Testis (tissue), 3 donors: Measurements from ENCODE around the gene RBM48. TPM values are rescaled to one million over a fixed set of nuclear protein-coding genes. Genes with fewer than 3 reads are reported as not detected.

ENCODE experiments used
- DNase-seq: peaks from one replicate; pipeline ENCODE4 v3.0.0-alpha.2; 2019
- H3K27ac ChIP-seq, 2 donors: fragments of 200-600 bp; sonication (generic); one replicate each; pipeline ENCODE4 v1.5.1; 2019
- H3K27me3 ChIP-seq: fragments of 200-600 bp; sonication (generic); one replicate; pipeline ENCODE4 v1.5.1; 2019
- H3K36me3 ChIP-seq: fragments of 200-600 bp; sonication (generic); one replicate; pipeline ENCODE4 v1.5.1; 2017; ENCODE audit warnings: low read depth; ENCODE audit errors: missing control alignments
- H3K4me1 ChIP-seq: fragments of 200-600 bp; sonication (generic); one replicate; pipeline ENCODE4 v1.5.1; 2019
- H3K4me3 ChIP-seq, 2 donors: fragments of 200-600 bp; sonication (generic); one replicate each; pipeline ENCODE4 v1.5.1; 2017 to 2019
- H3K9me3 ChIP-seq: fragments of 200-600 bp; sonication (generic); one replicate; pipeline ENCODE4 v1.5.1; 2017
- CTCF ChIP-seq, 3 experiments: fragments of 450-650 bp in 2 of 3; fragments of 200-600 bp in 1 of 3; sonication (generic) in 1 of 3; IDR thresholded peaks; one replicate each; pipeline ENCODE4 v1.5.1; 2016 to 2019; ENCODE audit warnings: antibody characterized with exemption in 3 of 3, mild to moderate bottlenecking in 2 of 3, moderate library complexity in 1 of 3
- POLR2A ChIP-seq: fragments of 450-650 bp; IDR thresholded peaks from one replicate; pipeline ENCODE4 v1.6.1; 2017; ENCODE audit warnings: antibody characterized with exemption, mild to moderate bottlenecking, moderate library complexity
- WGBS, 2 donors: methylation state at CpG; one replicate each; pipeline ENCODE4 v1.1.5; 2018; 5-methylcytosine and 5-hydroxymethylcytosine counted together
- intact Hi-C: fragments of 100-400 bp; cut with DNase I; formaldehyde crosslinking; loops from one replicate; pipeline ENCODE4 v1.15.1; 2023; ENCODE audit warnings: low total_unique reads
- polyA plus RNA-seq: library from polyadenylated mRNA; stranded (reverse); fragments of 350-450 nt; fragmentation: Illumina TruSeq; extraction: RNeasy Lipid Tissue Mini Kit (QIAGEN cat#74804); gene quantifications from one replicate; pipeline ENCODE4 v1.2.3, GENCODE V29; 2014; ENCODE audit warnings: low read depth, low replicate concordance; ENCODE audit not compliant: insufficient read depth
- total RNA-seq, 2 donors: library from RNA; depleted of rRNA; stranded (reverse); fragments of >200 nt; gene quantifications; one replicate each; pipeline ENCODE4 v1.2.3, GENCODE V29; 2016

RBM48 gene
- total and polyA plus RNA-seq, 3 donors from 2014 or later, result 20.3 to 22.5 (median 20.5) TPM

GRCh38 chr7:92487804-92488203 is 40.8 kb upstream of the RBM48 start:
- intact Hi-C loops, result no loop called here

GRCh38 chr7:92489634-92490033 is 39.0 kb upstream of the RBM48 start:
- no peaks in the 10 kb centered on the region for H3K36me3 ChIP-seq
- no peaks in the 10 kb centered on the region for H3K4me1 ChIP-seq
- no peaks in the 10 kb centered on the region for H3K27me3 ChIP-seq
- WGBS, 2 donors, result 63 to 65% methylated on average over 1 of the region's 1 CpG
- no peak overlapping the region for H3K27ac ChIP-seq
- TF ChIP-seq POLR2A (no peak), CTCF (IDR thresholded peaks at IDR 0.05) (no peak)
- H3K9me3 ChIP-seq, result no peaks in the 10 kb centered on the region
- intact Hi-C loops, result no loop called here
- DNase-seq, result no peak
- no peak overlapping the region for H3K4me3 ChIP-seq

More at GRCh38 chr7:92487804-92488203, 40.8 kb upstream of the RBM48 start:
- no peak for TF ChIP-seq CTCF (IDR thresholded peaks at IDR 0.05)
- no peak for TF ChIP-seq POLR2A
- H3K9me3 ChIP-seq, result no peaks in the 10 kb centered on the region
- no peak overlapping the region for H3K27ac ChIP-seq
- H3K4me3 ChIP-seq, result no peak overlapping the region
- H3K27me3 ChIP-seq, result no peaks in the 10 kb centered on the region
- no peaks in the 10 kb centered on the region for H3K36me3 ChIP-seq
- DNase-seq, result no peak
- H3K4me1 ChIP-seq, result no peaks in the 10 kb centered on the region

- Histone ChIP-seq H3K4me1 (no peaks in the 10 kb centered on the region), H3K36me3 (no peaks in the 10 kb centered on the region), H3K4me3 (no peak overlapping the region), H3K27me3 (no peaks in the 10 kb centered on the region), H3K9me3 (no peaks in the 10 kb centered on the region), H3K27ac (no peak overlapping the region)
- TF ChIP-seq POLR2A (no peak), CTCF (IDR thresholded peaks at IDR 0.05) (no peak)
- intact Hi-C loops, result no loop called here
- WGBS, 2 donors, result 82 to 90% methylated on average over 2 of the region's 2 CpGs
- no peak for DNase-seq
Measured at GRCh38 chr7:92496876-92497275, 31.7 kb upstream of the RBM48 start.

- H3K9me3 ChIP-seq, result no peaks in the 10 kb centered on the region
- TF ChIP-seq POLR2A (no peak), CTCF (IDR thresholded peaks at IDR 0.05) (no peak)
- no peaks in the 10 kb centered on the region for H3K36me3 ChIP-seq
- WGBS, 2 donors, result 76 to 93% methylated on average over 2 of the region's 2 CpGs
- no peak overlapping the region for H3K27ac ChIP-seq
- no peak for DNase-seq
- no peaks in the 10 kb centered on the region for H3K4me1 ChIP-seq
- intact Hi-C loops, result no loop called here
- H3K27me3 ChIP-seq, result no peaks in the 10 kb centered on the region
- no peak overlapping the region for H3K4me3 ChIP-seq
Measured at GRCh38 chr7:92498557-92498956, 30.0 kb upstream of the RBM48 start.

- WGBS, 2 donors, result 83 to 87% methylated on average over 2 of the region's 2 CpGs
- Histone ChIP-seq H3K27ac (no peak overlapping the region), H3K27me3 (no peaks in the 10 kb centered on the region), H3K36me3 (no peaks in the 10 kb centered on the region), H3K4me1 (peaks cover 9% of the 10 kb centered on the region), H3K4me3 (no peak overlapping the region), H3K9me3 (no peaks in the 10 kb centered on the region)
- TF ChIP-seq CTCF (IDR thresholded peaks at IDR 0.05), result no peak
- no peak for TF ChIP-seq POLR2A
- intact Hi-C loops, result no loop called here
- DNase-seq, result no peak
Measured at GRCh38 chr7:92503767-92504166, 24.8 kb upstream of the RBM48 start.
